Duodenal mucosa (tissue), 2 donors: Measurements from ENCODE around the gene SPATA7.

ENCODE experiments used
- H3K27ac ChIP-seq: one replicate; pipeline ENCODE4 v1.7.0; 2013; ENCODE audit warnings: low read depth, low read length
- H3K27me3 ChIP-seq, 2 donors: one replicate each; pipeline ENCODE4 v1.7.0; 2013; ENCODE audit warnings: low read length in 2 of 2, control low read depth in 1 of 2; ENCODE audit not compliant: insufficient read depth in 2 of 2, control insufficient read depth in 1 of 2
- H3K36me3 ChIP-seq, 2 donors: one replicate each; pipeline ENCODE4 v1.7.0; 2013; ENCODE audit warnings: low read length in 2 of 2, control low read depth in 1 of 2; ENCODE audit not compliant: insufficient read depth in 2 of 2, control insufficient read depth in 1 of 2
- H3K4me1 ChIP-seq, 2 donors: one replicate each; pipeline ENCODE4 v1.7.0; 2013; ENCODE audit warnings: low read length in 2 of 2, control low read depth in 1 of 2; ENCODE audit not compliant: insufficient read depth in 2 of 2, control insufficient read depth in 1 of 2
- H3K4me3 ChIP-seq, 2 donors: one replicate each; pipeline ENCODE4 v1.7.0; 2013; ENCODE audit warnings: low read length in 2 of 2, low read depth in 1 of 2
- H3K9ac ChIP-seq, 2 donors: one replicate each; pipeline ENCODE4 v1.7.0; 2013; ENCODE audit warnings: low read length in 2 of 2, low read depth in 1 of 2
- H3K9me3 ChIP-seq, 2 donors: one replicate each; pipeline ENCODE4 v1.7.0; 2013; ENCODE audit warnings: low read length in 2 of 2, control low read depth in 1 of 2; ENCODE audit not compliant: control insufficient read depth in 1 of 2

The SPATA7 gene

GRCh38 chr14:88417594-88417993, 32.1 kb downstream of the SPATA7 start:
- Histone ChIP-seq H3K27me3 (no peaks in the 10 kb centered on the region), H3K4me1 (no peaks in the 10 kb centered on the region), H3K36me3 (no peaks in the 10 kb centered on the region), H3K9ac (no peak overlapping the region), H3K9me3 (peaks cover 0 to 4% of the 10 kb centered on the region in 2 donors), H3K27ac (no peak overlapping the region), H3K4me3 (no peak overlapping the region)

GRCh38 chr14:88420187-88420586, 34.7 kb downstream of the SPATA7 start:
- H3K4me1 ChIP-seq = no peaks in the 10 kb centered on the region
- H3K4me3 ChIP-seq = no peak overlapping the region
- peaks cover 0 to 4% of the 10 kb centered on the region in 2 donors for H3K9me3 ChIP-seq
- no peaks in the 10 kb centered on the region for H3K27me3 ChIP-seq
- H3K9ac ChIP-seq = no peak overlapping the region
- H3K36me3 ChIP-seq = no peaks in the 10 kb centered on the region
- H3K27ac ChIP-seq = no peak overlapping the region

DNA sequence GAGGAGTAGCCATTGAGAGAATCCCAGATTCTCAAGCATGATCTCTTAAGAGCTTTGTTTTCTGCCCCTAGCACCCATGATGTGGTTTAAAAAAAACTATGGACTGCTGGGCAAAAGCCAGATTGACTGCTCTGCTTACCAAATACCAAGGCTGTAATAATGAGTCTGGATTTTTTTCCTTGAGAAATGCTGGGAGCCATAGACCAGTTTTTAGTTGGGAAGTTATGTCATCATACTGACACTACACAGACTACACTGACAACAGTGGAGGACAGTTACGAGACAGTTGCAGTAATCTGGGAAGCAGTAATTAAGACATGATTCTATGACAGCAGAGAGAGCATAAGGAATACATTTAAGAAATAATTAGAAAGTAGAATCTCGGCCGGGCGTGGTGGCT, 35.8 kb downstream of the SPATA7 start:
- no peaks in the 10 kb centered on the region for H3K36me3 ChIP-seq
- no peak overlapping the region for H3K9ac ChIP-seq
- no peaks in the 10 kb centered on the region for H3K9me3 ChIP-seq
- no peak overlapping the region for H3K27ac ChIP-seq
- H3K27me3 ChIP-seq = no peaks in the 10 kb centered on the region
- H3K4me1 ChIP-seq = no peaks in the 10 kb centered on the region
- no peak overlapping the region for H3K4me3 ChIP-seq

DNA sequence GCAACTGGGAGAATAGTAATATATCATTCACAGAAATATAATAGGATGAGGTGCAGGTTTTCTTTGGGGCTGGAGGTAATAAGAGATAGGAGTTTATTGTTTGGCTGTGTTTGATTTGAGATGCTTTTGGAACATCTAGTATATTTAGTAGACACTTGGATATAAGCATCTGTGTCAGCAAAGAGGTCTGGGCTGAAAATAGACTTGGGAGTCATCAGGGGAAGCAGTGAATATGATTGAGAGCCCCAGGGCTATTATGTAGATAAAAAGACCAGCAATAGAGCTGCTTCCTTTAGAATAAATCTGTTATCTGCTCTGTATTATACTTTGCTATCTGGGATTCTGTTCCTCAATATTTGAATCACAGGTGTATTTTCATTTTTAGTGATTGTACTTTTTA, 36.6 kb downstream of the SPATA7 start:
- Histone ChIP-seq H3K9ac (no peak overlapping the region), H3K4me1 (no peaks in the 10 kb centered on the region), H3K36me3 (no peaks in the 10 kb centered on the region), H3K4me3 (no peak overlapping the region), H3K27me3 (no peaks in the 10 kb centered on the region), H3K9me3 (no peaks in the 10 kb centered on the region), H3K27ac (no peak overlapping the region)

GRCh38 chr14:88422919-88423650, 37.6 kb downstream of the SPATA7 start:
- Histone ChIP-seq H3K9ac (no peak overlapping the region), H3K4me1 (no peaks in the 10 kb centered on the region), H3K27me3 (no peaks in the 10 kb centered on the region), H3K36me3 (no peaks in the 10 kb centered on the region), H3K4me3 (no peak overlapping the region), H3K9me3 (no peaks in the 10 kb centered on the region), H3K27ac (no peak overlapping the region)

DNA sequence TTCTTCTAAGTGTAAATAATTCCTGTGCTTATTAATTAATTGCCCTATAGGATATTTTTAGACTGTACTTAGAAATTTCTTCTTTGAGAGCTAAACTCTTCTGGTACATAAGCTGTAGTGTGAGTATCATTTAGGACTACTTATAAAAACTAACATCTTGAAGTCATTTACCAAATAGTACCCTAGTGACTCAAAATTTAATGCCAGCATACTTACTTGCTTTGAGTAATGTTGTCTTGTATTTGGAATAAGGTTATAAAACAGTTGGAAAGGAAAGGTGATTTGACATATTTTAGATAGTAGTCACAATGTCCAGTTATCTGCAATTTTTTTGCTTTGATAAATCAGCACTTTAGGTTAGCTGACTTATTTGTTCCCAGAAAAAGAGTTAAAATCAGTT, 39.1 kb downstream of the SPATA7 start:
- H3K9me3 ChIP-seq = no peaks in the 10 kb centered on the region
- H3K27ac ChIP-seq = no peak overlapping the region
- H3K4me3 ChIP-seq = no peak overlapping the region
- no peaks in the 10 kb centered on the region for H3K4me1 ChIP-seq
- H3K9ac ChIP-seq = no peak overlapping the region
- H3K36me3 ChIP-seq = no peaks in the 10 kb centered on the region
- H3K27me3 ChIP-seq = no peaks in the 10 kb centered on the region

DNA sequence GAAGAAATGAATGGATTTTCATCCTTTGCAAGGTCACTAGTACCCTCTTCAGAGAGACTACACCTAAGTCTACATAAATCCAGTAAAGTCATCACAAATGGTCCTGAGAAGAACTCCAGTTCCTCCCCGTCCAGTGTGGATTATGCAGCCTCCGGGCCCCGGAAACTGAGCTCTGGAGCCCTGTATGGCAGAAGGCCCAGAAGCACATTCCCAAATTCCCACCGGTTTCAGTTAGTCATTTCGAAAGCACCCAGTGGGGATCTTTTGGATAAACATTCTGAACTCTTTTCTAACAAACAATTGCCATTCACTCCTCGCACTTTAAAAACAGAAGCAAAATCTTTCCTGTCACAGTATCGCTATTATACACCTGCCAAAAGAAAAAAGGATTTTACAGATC, 40.8 kb downstream of the SPATA7 start:
- H3K9me3 ChIP-seq = no peaks in the 10 kb centered on the region
- no peaks in the 10 kb centered on the region for H3K4me1 ChIP-seq
- no peaks in the 10 kb centered on the region for H3K36me3 ChIP-seq
- no peaks in the 10 kb centered on the region for H3K27me3 ChIP-seq
- H3K9ac ChIP-seq = no peak overlapping the region
- H3K27ac ChIP-seq = no peak overlapping the region
- no peak overlapping the region for H3K4me3 ChIP-seq

- H3K4me3 ChIP-seq = no peak overlapping the region
- no peaks in the 10 kb centered on the region for H3K36me3 ChIP-seq
- no peak overlapping the region for H3K27ac ChIP-seq
- no peak overlapping the region for H3K9ac ChIP-seq
- H3K4me1 ChIP-seq = no peaks in the 10 kb centered on the region
- no peaks in the 10 kb centered on the region for H3K27me3 ChIP-seq
- no peaks in the 10 kb centered on the region for H3K9me3 ChIP-seq
Measured at GRCh38 chr14:88430976-88431375, 45.5 kb downstream of the SPATA7 start.

GRCh38 chr14:88437658-88438057, 52.2 kb downstream of the SPATA7 start:
- H3K27ac ChIP-seq = no peak overlapping the region
- no peak overlapping the region for H3K9ac ChIP-seq
- H3K27me3 ChIP-seq = no peaks in the 10 kb centered on the region
- no peaks in the 10 kb centered on the region for H3K36me3 ChIP-seq
- H3K4me1 ChIP-seq = no peaks in the 10 kb centered on the region
- H3K4me3 ChIP-seq = no peak overlapping the region
- H3K9me3 ChIP-seq = no peaks in the 10 kb centered on the region

- no peaks in the 10 kb centered on the region for H3K36me3 ChIP-seq
Measured at GRCh38 chr14:88439088-88439487, 53.6 kb downstream of the SPATA7 start.

More at GRCh38 chr14:88439088-88439487, 53.6 kb downstream of the SPATA7 start:
- Histone ChIP-seq H3K4me1 (no peaks in the 10 kb centered on the region), H3K9me3 (no peaks in the 10 kb centered on the region), H3K4me3 (no peak overlapping the region), H3K27me3 (no peaks in the 10 kb centered on the region), H3K27ac (no peak overlapping the region), H3K9ac (no peak overlapping the region)
